ENCODE results near the gene KIF5B. TPM values are rescaled to one million over a fixed set of nuclear protein-coding genes. Genes with fewer than 3 reads are reported as not detected.

Gene KIF5B
- total RNA-seq, 1 experiment from 2014 or later, result 148 TPM

GRCh38 chr10:31962826-31963588, 93.2 kb downstream of the KIF5B start:
- BruUV-seq (replicated peaks), result no TSS peak
- TF ChIP-seq EZH2 (IDR thresholded peaks at IDR 0.05; ENCODE audit: borderline replicate concordance, low read depth, low read length, poor library complexity, severe bottlenecking) (no peak), CTCF (conservative IDR thresholded peaks at IDR 0.05; ENCODE audit: low read depth, low read length) (no peak)
- H3K27ac ChIP-seq (ENCODE audit: low read depth, low read length, poor library complexity, severe bottlenecking), result no peak overlapping the region
- H3K9me3 ChIP-seq (ENCODE audit: low read depth, low read length, poor library complexity, severe bottlenecking), result no peaks in the 10 kb centered on the region
- H3K4me3 ChIP-seq (ENCODE audit: low read depth, low read length, poor library complexity, severe bottlenecking), result no peak overlapping the region
- intact Hi-C loops (cut with micrococcal nuclease; ENCODE audit: unreplicated experiment), result no loop called here
- POLR2A ChIA-PET (ENCODE audit: low non-redundant PET), result no interaction called here
- CTCF ChIA-PET, result interaction anchor here (0.6 kb wide), 1 partner anchor 35 kb away, joined by 4 read pairs; no protein-coding TSS in a partner anchor
- no peaks in the 10 kb centered on the region for H3K27me3 ChIP-seq (replicated peaks; ENCODE audit: insufficient read depth, low read depth, low read length, poor library complexity)
- no peaks in the 10 kb centered on the region for H3K36me3 ChIP-seq (ENCODE audit: insufficient read depth, low read length, poor library complexity, severe bottlenecking)
- DNase-seq (ENCODE audit: low spot score), result no peak
- peaks cover 6% of the 10 kb centered on the region for H3K4me1 ChIP-seq (ENCODE audit: insufficient read depth, low read length, poor library complexity, severe bottlenecking)

DNA sequence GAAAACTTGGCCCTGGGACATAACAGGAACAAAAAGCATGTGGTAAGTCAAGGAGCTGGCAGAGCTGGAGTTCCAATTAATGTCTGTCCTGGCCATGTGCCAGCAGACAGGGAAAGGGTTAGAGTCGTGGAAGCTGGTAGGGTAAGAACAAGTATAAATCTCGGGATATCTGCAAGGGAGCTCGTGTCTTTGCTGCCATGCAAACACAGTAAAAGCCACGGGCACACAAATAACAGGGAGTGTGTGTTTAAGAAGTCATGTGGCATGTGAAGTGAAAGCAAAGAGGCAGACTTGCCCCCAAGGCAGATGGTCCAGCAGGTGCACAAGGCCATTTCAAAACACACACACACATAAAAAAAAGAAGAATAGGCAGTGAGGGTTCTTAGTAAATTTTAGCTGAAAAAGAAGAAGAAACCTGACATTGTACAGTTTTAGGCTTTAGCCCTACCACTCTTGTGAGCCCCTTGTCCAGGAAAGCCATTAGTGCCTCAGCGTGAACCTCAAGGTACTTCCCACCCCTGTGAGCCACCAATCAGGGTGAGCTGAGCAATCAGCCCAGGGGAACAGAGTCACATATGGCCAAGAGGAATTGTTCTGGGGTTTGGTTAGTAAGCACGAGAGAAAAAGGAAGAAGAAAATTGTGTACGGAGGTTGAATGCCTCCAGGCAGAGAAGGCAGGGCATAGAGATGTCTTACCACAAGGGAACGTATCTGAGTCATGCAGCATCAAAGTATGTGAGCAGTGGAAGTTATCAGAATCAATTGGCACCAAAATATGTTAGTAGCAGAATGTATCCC, 94.7 kb downstream of the KIF5B start:
- Histone ChIP-seq H3K4me3 (ENCODE audit: low read depth, low read length, poor library complexity, severe bottlenecking) (no peak overlapping the region), H3K27me3 (replicated peaks; ENCODE audit: insufficient read depth, low read depth, low read length, poor library complexity) (no peaks in the 10 kb centered on the region), H3K9me3 (ENCODE audit: low read depth, low read length, poor library complexity, severe bottlenecking) (no peaks in the 10 kb centered on the region), H3K27ac (ENCODE audit: low read depth, low read length, poor library complexity, severe bottlenecking) (no peak overlapping the region), H3K36me3 (ENCODE audit: insufficient read depth, low read length, poor library complexity, severe bottlenecking) (no peaks in the 10 kb centered on the region), H3K4me1 (ENCODE audit: insufficient read depth, low read length, poor library complexity, severe bottlenecking) (peaks cover 6% of the 10 kb centered on the region)
- DNase-seq (ENCODE audit: low spot score), result no peak
- BruUV-seq (replicated peaks), result no TSS peak
- ChIA-PET POLR2A (ENCODE audit: low non-redundant PET) (no interaction called here), CTCF (no interaction called here)
- intact Hi-C loops (cut with micrococcal nuclease; ENCODE audit: unreplicated experiment), result no loop called here
- no peak for TF ChIP-seq EZH2 (IDR thresholded peaks at IDR 0.05; ENCODE audit: borderline replicate concordance, low read depth, low read length, poor library complexity, severe bottlenecking)
- no peak for TF ChIP-seq CTCF (conservative IDR thresholded peaks at IDR 0.05; ENCODE audit: low read depth, low read length)

DNA sequence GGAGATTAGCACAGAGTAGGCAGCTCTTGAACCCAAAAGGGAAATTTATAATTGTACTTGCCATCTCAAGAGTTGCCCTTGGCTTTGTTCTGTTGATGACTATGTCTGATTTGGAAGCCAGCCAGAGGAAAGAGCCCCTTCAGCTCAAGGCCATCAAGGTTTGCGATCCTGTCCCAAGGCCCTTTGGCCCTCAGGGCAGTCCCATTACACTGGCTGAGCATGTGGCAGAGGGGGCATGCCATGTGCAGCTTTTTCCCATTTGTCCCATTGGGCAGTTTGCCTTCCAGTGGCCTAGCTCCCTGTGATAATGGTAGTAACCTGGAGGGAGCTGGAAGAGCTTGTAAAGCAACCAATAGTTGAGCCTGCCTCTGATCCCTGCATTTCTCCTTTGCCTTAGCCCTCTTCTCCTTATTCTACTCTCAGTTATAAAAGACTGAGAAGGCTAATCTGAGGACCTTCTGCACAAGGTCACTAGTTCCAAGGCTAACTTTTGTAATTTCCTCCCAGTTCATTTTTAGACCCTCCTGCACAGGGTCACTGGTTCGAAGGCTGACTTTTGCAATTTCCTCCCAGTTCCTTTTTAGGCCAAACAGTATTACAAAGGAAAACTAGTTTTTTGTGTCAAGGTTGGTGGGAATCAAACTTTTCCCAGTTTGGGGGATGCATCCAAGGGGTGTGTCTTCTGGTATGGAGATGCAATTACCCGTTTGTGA, 96.6 kb downstream of the KIF5B start:
- CTCF ChIA-PET, result no interaction called here
- no peak for DNase-seq (ENCODE audit: low spot score)
- H3K9me3 ChIP-seq (ENCODE audit: low read depth, low read length, poor library complexity, severe bottlenecking), result no peaks in the 10 kb centered on the region
- H3K27ac ChIP-seq (ENCODE audit: low read depth, low read length, poor library complexity, severe bottlenecking), result no peak overlapping the region
- POLR2A ChIA-PET (ENCODE audit: low non-redundant PET), result no interaction called here
- intact Hi-C loops (cut with micrococcal nuclease; ENCODE audit: unreplicated experiment), result no loop called here
- H3K36me3 ChIP-seq (ENCODE audit: insufficient read depth, low read length, poor library complexity, severe bottlenecking), result no peaks in the 10 kb centered on the region
- no TSS peak for BruUV-seq (replicated peaks)
- no peak for TF ChIP-seq CTCF (conservative IDR thresholded peaks at IDR 0.05; ENCODE audit: low read depth, low read length)
- TF ChIP-seq EZH2 (IDR thresholded peaks at IDR 0.05; ENCODE audit: borderline replicate concordance, low read depth, low read length, poor library complexity, severe bottlenecking), result no peak
- no peaks in the 10 kb centered on the region for H3K27me3 ChIP-seq (replicated peaks; ENCODE audit: insufficient read depth, low read depth, low read length, poor library complexity)
- no peak overlapping the region for H3K4me3 ChIP-seq (ENCODE audit: low read depth, low read length, poor library complexity, severe bottlenecking)
- peaks cover 2% of the 10 kb centered on the region for H3K4me1 ChIP-seq (ENCODE audit: insufficient read depth, low read length, poor library complexity, severe bottlenecking)
